ENCODE measurements around the gene KLF11. TPM values are rescaled to one million over a fixed set of nuclear protein-coding genes. Genes with fewer than 3 reads are reported as not detected.

Gene KLF11
- total RNA-seq, 1 donor from 2014 or later: 30.4 TPM

DNA sequence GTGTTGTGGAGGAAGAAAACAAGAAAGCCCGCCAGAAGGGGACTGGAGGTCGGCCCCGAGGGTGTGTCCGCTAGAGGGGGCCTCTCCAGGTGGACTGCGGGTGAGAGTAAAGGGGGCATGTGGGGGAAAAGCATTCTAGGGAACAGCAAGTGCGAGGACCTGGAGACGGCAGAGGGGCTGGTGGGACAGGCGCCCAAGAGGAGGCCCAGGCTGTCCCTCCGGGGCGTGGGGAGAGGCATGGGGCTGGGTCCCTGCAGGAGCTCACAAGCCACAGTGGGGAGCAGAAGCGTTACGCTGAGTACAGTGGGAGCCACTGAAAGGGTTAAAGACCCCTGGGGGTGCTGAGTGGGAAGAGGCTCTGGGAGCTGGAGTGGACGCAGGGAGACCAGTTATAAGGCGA is 1.6 kb upstream of the KLF11 start:
- Histone ChIP-seq H3K36me3 (peaks cover 0 to 6% of the 10 kb centered on the region in 2 donors), H3K4me1 (peaks cover 64% of the 10 kb centered on the region), H3K4me3 (peak overlapping the region in 1 of 2 donors; percentile 56), H3K27ac (peak overlapping the region; percentile 97), H3K27me3 (no peaks in the 10 kb centered on the region), H3K9me3 (no peaks in the 10 kb centered on the region)
- TF ChIP-seq POLR2AphosphoS5 (IDR thresholded peaks at IDR 0.05; ENCODE audit: insufficient read depth in 1 of 2, low read depth in 1 of 2): no peak
- TF ChIP-seq POLR2A (IDR thresholded peaks at IDR 0.05): no peak
- TF ChIP-seq, protein P1, sequence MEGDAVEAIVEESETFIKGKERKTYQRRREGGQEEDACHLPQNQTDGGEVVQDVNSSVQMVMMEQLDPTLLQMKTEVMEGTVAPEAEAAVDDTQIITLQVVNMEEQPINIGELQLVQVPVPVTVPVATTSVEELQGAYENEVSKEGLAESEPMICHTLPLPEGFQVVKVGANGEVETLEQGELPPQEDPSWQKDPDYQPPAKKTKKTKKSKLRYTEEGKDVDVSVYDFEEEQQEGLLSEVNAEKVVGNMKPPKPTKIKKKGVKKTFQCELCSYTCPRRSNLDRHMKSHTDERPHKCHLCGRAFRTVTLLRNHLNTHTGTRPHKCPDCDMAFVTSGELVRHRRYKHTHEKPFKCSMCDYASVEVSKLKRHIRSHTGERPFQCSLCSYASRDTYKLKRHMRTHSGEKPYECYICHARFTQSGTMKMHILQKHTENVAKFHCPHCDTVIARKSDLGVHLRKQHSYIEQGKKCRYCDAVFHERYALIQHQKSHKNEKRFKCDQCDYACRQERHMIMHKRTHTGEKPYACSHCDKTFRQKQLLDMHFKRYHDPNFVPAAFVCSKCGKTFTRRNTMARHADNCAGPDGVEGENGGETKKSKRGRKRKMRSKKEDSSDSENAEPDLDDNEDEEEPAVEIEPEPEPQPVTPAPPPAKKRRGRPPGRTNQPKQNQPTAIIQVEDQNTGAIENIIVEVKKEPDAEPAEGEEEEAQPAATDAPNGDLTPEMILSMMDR (IDR thresholded peaks at IDR 0.05): no peak
- intact Hi-C loops (cut with DNase I): loop anchor here (5.0 kb wide), 1 partner anchor 59 kb away; no protein-coding TSS in a partner anchor
- DNase-seq (ENCODE audit: extremely low spot score in 2 of 2): no peak

DNA sequence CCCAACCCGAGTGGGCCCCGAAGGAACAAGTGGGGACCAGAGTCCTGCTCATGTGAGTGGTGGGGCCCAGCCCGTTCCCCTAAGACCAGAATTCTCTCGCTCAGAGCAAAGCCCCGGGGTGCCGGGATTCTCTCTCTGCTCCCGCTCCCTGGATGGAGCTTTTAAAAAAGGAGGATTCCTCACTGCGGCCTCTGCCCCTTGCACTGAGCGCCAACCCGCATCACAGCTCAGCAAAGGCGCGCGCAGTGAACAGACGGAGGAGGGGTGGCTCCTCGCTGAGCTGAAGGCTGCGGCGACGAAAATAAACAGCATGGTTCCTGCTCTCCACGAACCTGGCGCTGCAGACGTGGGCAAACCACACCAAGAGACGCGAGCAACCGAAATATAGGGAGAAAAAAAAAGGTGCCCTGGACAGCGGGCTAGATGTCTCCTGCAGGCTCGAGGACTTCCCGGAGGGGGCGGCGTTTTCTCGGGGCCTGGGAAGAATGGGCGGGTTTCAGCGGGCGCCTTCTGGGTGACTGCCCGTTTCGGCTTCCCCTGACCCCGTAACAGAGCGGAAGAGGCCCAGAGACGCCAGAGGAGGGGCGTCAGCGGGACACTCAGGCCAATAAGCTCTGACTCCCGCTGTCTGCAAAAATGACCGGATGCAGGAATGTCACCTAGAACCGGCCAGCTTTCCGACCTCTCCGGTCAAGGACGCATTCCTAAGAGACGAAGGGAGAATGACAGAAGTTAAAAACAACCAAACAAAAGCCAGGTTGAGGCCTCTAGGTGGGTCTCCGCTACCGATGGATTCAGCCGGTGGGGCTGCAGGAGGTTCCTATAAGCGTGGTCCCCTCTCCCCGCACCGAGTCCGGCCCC is 819 bp upstream of the KLF11 start:
- DNase-seq (ENCODE audit: extremely low spot score in 2 of 2): no peak
- TF ChIP-seq, protein P1 (IDR thresholded peaks at IDR 0.05): peak in 1 of 3 experiments; percentile 17
- TF ChIP-seq POLR2A (IDR thresholded peaks at IDR 0.05): no peak
- TF ChIP-seq POLR2AphosphoS5 (IDR thresholded peaks at IDR 0.05; ENCODE audit: insufficient read depth in 1 of 2, low read depth in 1 of 2): peak; percentile 61 to 83
- intact Hi-C loops (cut with DNase I): loop anchor here (5.0 kb wide), 1 partner anchor 60 kb away; no protein-coding TSS in a partner anchor
- Histone ChIP-seq H3K4me1 (peaks cover 64% of the 10 kb centered on the region), H3K27ac (peak overlapping the region; percentile 97), H3K4me3 (peak overlapping the region; percentile 50 to 56), H3K36me3 (peaks cover 0 to 14% of the 10 kb centered on the region in 2 donors), H3K27me3 (no peaks in the 10 kb centered on the region), H3K9me3 (no peaks in the 10 kb centered on the region)

DNA sequence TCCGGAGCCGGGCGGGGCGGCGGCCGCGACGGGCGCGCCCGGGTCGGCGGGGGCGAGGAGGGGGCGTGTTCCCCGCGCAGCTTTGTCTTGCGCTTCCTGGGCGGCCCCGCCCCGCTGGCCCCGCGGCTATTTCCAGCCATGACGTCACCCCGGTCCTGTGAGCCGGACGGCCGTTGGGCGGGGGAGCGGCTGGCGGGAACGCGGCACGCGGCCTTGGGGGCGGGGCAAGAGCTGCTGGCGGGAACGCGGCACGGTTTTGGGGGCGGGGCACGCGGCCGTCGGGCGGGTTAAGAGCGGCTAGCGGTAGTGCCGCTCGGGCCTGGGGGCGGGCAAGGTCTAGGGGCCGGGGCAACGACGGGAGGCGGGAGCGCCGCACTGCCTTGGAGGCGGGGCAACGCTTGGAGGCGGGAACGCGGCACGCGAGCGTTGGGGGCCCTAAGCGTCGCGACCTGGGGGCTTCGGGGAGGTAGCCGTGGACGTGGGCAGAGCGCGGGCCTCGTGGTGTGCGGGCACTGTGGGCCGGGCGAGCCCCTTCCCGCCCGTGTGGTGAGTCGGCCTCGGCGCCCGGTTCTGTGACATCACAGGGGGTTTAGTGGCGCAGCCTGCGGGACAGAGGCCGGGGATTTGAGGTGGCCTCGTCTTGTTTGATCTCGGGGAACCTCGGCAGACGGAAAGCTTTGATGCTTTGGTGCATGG is 704 bp downstream of the KLF11 start:
- peak overlapping the region; percentile 64 to 96 for H3K4me3 ChIP-seq
- H3K36me3 ChIP-seq: peaks cover 0 to 24% of the 10 kb centered on the region in 2 donors
- H3K9me3 ChIP-seq: no peaks in the 10 kb centered on the region
- intact Hi-C loops (cut with DNase I): loop anchor here (5.0 kb wide), 1 partner anchor 62 kb away; no protein-coding TSS in a partner anchor
- H3K27me3 ChIP-seq: no peaks in the 10 kb centered on the region
- TF ChIP-seq, protein P1 (IDR thresholded peaks at IDR 0.05): no peak
- TF ChIP-seq POLR2AphosphoS5 (IDR thresholded peaks at IDR 0.05; ENCODE audit: insufficient read depth in 1 of 2, low read depth in 1 of 2): peak in 1 of 2 donors; percentile 71
- TF ChIP-seq POLR2A (IDR thresholded peaks at IDR 0.05): peak in 1 of 2 donors; percentile 28
- DNase-seq (ENCODE audit: extremely low spot score in 2 of 2): peak in 1 of 2 donors; percentile 96
- peaks cover 76% of the 10 kb centered on the region for H3K4me1 ChIP-seq
- peak overlapping the region; percentile 97 for H3K27ac ChIP-seq

DNA sequence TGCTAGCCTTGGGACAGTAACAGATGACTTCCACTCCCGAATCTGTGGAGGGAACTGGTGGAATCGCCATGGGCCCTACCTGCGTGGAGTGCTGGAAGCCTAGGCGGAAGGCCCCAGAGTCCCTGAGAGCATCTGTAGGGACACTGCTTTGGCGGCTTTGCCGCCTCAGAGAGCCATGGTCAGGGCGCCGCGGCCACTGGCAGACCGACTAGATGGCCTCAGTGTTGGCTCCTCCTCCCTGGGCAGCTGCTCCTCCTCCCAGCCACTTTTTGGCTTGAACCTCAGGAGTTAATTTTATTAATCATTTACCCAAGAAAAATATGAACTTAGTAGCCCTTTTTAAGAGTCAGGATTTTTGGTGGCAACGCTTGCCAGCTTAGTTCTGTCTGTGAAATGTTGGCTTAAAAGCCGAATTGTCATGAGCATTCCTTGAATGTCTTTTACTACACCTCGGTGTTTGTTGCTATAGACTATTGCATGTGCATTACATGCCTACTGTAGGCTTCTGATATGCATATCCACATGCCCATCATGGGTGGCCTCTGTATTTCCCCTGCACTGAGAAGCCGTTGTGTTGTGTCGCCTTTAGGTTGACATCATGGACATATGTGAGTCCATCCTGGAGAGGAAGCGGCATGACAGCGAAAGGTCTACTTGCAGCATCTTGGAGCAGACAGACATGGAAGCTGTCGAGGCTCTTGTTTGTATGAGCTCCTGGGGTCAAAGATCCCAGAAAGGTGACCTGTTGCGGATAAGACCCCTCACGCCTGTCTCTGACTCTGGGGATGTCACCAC is 2.4 kb downstream of the KLF11 start:
- H3K36me3 ChIP-seq: peaks cover 0 to 35% of the 10 kb centered on the region in 2 donors
- no peaks in the 10 kb centered on the region for H3K9me3 ChIP-seq
- no peaks in the 10 kb centered on the region for H3K27me3 ChIP-seq
- H3K27ac ChIP-seq: peak overlapping the region; percentile 97
- no peak for DNase-seq (ENCODE audit: extremely low spot score in 2 of 2)
- intact Hi-C loops (cut with DNase I): loop anchor here (5.0 kb wide), 1 partner anchor 233 kb away; no protein-coding TSS in a partner anchor
- peak overlapping the region in 1 of 2 donors; percentile 96 for H3K4me3 ChIP-seq
- peaks cover 72% of the 10 kb centered on the region for H3K4me1 ChIP-seq
- TF ChIP-seq POLR2AphosphoS5 (IDR thresholded peaks at IDR 0.05; ENCODE audit: insufficient read depth in 1 of 2, low read depth in 1 of 2) (no peak), POLR2A (IDR thresholded peaks at IDR 0.05) (no peak)
- TF ChIP-seq, protein P1 (IDR thresholded peaks at IDR 0.05): no peak

Measured in vagina (tissue), 2 donors.